HTERT RPE-1 (cell line): Measurements from ENCODE around the gene COL4A2.

Experiments used
- in situ Hi-C: fragments of 300-500 bp; cut with MboI; formaldehyde crosslinking; loops from 4 replicates; pipeline ENCODE4 v1.14.3; 2020; ENCODE audit warnings: low sequenced_read_pairs

COL4A2 gene

DNA sequence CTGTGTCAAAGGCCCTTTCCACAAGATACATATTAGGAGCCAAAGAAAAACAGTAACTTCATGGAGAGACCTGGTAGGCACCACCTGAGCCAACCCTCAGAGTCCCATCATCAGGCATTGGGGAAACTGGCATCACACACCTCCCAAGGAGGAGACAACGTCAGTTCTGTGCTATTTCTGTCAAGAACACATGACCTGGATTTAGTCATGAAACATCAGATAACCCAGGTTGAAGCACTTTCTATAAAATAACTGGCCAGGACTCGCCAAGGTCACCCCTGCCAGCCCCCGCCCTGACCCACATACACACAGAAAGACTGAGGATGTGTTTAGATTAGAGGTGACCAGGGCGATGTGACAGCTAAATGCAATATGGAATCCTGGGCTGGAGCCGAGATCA is 35.8 kb upstream of the COL4A2 start:
- in situ Hi-C loops = no loop called here

DNA sequence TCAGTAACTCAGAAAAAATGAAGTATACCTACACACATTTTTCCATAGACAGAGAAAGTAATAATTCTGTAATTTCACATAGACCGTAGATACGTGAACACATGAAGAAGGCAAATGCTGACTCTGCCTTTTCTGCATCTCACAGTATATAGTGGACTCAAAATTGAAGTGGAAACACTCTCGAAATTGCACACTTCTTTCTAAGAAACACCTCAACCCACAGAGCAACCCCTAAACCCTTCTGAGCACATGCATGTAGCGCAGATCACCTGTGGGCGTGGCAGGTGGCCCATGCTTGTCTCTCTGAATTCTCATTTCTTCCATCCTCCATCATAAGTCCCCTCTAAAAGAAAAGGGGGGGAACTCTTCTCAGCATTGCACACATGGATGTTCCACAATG is 34.9 kb upstream of the COL4A2 start:
- in situ Hi-C loops = no loop called here

DNA sequence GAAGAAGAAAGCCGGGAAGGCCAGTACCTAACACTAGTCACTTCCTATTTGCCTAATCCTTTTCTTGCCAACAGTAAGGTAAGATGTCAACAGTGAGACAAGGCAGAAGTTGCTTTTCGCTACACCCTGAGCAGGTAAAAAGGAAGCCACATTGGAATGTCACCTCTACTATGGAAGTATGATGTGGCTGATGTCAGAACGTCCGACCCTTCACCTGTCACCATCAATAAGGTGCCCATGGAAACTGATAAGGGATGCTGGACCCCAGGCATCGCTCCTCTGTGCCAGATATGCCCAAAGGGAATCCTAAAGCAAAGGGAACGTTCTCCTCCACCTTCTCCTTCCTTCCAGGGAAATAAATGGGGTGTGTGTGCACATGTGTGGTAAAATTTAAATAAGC is 34.4 kb upstream of the COL4A2 start:
- in situ Hi-C loops = no loop called here

DNA sequence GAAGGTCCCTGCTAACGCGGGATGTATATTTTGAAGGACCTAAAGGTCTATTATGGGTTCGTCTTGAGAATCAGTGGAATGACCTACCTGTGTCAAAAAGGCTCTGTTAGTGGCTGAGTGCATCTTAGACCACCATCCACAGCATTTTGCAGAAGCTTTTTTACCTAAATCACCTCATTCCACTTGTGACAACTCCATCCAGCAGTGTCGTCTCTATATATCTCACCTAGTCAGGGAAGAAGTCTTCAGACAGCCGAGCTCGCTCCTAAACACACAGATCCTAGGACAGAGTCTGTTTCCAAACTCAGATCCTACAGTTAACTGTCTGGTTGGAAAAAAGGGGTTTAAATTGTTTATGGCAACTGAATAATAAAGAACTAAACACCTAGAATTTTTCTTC is 33.8 kb upstream of the COL4A2 start:
- in situ Hi-C loops = no loop called here

DNA sequence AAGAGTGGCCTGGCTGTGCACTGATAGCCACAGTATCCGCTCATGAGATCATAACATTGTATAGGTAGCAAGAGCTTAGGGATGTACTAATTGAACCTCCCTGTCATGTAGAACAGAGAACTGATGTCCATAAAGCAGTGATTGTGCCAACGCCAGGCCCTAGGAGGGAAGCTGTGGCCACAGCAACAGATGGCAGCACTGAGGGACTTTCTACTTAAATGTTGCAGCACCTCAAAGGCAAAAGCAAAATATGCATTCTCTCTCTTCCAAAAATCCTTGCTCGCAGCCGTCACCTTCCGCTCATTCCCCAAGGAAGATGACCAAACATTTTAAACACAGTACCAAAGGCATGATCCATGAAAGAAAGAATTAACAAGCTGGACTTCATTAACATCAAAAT is 32.4 kb upstream of the COL4A2 start:
- in situ Hi-C loops = no loop called here

DNA sequence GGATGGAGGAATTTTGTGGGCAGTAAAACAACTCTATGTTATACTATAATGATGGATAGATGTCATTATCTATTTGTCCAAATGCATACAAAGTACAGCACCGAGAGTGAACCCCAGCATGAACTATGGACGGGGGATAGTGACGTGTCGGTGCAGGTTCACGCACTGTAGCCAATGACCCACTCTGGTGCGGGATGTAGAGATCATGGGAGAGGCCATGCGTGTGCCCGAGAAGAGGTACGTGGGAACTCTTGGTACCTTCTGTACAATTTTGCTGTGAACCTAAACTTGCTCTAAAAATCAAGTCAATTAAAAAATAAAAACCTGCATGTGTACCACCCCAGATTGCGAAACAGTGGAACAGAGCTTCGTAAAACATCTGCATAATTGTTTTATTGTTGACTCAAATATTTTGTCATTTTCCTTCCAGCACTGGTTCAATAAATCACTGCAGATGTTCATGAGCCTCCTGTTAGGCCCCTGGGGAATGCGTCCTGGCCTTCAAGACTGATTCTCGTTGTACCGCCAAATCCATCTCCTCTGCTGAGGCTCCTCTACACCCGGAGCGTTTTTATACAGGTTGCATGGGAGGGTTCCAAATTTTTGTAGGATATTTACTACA is 31.0 kb upstream of the COL4A2 start:
- in situ Hi-C loops = no loop called here

DNA sequence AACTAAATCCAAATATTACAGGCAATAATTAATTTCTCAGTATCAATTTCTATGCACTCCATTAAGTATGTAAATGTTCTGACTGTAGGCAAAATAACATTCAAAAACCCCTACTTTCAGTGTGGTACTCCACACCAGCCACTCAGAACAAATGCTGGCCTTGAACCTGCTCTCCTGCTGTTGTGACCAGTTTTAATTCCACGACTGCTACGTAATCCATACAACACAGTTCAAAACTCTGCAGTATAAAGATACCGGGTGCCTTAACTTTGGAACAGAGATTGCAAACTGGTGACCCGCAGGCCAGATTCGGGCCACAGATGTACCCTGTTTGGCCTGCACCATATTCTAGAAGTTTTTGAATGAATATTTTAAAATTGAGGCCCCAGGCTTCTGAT is 30.5 kb upstream of the COL4A2 start:
- in situ Hi-C loops = no loop called here

DNA sequence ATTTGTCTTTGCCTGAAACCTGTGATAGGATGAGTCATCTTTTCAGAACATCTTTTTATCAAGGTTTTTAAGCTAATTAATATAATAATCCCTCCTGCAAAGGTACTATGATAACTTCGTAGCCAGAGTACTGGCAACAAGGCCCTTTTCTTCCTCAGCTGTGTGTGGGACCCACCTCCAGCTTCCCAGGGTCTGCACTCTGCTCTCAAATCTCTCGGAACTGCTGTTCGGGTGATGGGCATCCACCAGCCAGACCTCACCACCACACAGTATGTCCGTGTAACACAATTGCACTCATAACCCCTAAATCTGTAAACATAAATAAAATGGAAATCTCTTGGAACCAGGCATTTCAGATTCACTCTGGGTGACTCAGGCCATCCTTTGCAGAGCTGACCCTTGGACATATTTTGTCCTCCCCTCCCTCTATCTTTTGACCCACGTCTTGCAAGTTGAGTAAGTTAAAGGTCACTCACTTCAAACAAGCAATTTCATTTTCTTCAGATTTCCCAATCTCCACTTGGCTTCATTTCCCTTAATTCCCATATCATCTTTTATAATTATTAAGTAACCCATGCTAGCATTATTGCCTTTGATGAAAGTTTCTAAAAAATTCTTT is 29.6 kb upstream of the COL4A2 start:
- in situ Hi-C loops = no loop called here

DNA sequence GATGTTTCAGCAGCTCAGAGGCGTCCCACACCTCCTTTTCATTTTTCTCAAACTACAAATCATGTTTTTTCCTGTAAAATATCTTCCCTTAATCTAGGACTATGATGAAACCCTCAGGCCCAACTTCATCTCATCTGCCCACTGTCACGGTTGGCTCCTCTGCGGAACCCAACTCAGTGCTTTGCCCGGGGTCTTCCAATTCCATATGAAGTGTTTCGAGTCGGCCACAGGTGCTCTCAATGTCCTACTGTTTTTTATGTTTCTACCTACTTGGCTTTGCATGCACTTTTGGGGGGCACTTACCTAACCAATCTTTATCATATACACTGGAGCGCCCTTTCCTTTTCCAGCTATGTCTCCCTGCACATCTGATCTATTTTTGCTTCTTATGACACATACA is 28.2 kb upstream of the COL4A2 start:
- in situ Hi-C loops = no loop called here

DNA sequence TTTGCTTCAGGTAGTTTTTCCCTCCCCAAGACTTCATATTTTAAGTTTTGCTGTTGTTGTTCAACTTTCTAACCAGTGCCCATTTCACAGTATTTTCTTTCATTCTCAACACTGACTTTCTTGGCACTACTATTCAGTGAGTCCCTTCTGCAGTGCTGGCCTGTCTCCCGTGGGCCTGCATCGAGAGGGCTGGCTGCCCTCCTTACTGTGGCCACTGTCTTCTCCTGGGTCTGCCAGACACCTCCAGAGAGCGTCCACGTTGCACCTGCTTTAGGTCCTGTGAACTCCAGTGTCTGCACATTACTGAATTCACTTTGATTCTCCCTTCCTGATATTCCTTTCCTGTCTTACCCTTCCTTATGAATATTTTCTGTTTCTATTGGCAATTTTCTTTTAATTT is 27.4 kb upstream of the COL4A2 start:
- in situ Hi-C loops = no loop called here

DNA sequence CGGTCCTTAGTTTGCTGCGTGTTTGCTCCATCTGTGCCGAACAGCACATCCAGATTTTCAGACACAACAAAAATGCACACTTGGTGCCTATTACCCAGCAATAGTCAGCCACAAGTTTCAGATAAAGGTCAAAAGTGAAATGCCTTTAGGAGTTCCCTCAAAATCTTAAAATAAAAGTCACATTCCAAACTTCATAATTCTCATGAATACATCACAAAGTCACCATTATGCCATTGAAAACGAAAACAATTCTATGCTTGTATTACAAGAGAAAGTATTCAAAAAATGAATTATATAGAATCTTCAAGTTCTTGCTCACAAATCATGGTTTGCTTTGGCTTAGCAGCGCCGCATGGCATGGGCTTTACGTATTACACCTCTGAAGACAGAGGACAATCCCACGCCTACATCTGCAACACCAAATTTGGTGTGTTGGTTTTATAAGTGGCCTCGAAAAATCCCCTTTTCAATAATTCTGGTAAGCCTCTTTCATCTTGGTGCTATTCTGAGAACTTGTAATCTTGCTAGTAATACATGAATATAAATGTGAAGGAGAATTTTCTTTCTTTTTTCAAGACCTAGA is 26.8 kb upstream of the COL4A2 start:
- in situ Hi-C loops = no loop called here

DNA sequence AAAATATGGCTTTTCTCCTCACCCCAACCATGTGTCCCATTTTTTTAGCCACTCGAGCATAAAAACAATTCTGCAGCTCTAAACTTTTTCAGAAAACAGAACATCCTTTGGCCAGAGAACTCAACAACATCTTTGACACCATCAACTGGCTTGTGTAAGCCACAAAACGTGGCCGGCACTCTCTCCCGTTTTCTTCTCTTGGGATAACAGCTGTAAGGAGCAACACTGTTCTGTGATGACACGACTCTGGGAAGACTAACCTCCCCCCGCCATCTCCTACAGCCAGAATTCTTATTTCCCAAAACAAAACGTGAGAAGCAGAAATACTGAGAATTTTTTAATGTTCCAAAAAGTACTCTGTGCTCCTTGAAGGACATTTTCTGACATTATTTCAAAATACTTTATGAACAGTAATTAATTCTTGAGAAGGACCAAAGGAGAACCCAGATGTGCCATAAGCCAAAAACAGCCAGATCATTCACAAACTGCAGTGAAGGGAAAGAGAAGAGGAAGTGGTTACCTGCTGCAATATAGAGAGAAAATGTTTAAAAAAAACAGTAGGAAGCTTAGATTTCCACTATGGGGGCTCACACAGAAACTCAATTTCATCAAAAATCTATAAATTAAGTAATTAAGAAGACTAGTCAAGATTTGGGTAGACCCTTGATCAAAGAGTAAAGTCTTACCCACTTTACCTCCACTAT is 25.9 kb upstream of the COL4A2 start:
- in situ Hi-C loops = no loop called here

DNA sequence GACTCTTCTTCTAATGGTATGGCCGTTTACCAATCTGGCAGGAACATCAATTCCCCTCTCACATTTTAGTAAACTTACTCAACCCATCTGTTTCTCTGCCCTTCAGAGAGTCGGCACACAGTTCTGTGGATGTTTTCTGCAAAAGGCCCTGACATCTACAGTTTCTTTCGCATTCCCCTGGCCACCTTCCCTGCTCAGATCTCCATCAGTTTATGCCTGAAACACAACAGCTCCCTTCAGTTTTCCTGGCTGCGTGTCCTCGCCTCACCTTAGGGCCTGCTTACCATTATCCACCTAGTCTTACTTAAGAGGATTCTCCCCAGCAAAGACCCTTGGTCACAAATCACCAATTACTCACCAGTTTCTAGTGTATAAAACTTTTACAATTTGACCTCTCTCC is 25.3 kb upstream of the COL4A2 start:
- in situ Hi-C loops = no loop called here

DNA sequence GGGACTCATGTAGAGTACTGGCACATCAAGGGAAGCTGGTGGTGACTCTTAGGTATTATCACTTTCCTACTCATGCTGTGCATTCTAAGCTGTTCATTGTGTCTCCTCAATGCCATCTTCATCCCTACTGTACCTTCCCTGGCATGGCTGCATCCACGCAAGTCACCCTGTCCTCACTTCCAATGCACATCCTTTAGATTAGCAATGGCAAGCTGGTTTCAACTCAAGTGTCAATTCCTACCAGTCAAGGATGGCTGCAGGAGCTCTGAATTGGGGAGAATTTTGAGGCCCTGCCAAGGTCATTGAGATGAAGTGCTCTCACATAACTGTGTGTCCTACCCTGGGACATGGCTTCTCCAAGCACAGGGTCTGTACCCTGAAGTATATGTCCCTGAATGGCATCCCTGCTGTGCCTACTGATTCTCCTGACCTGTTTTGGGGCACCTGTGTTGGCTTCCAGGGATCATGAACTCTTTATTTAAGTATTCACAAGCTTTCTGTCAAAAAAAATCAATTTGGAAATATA is 24.7 kb upstream of the COL4A2 start:
- in situ Hi-C loops = no loop called here

DNA sequence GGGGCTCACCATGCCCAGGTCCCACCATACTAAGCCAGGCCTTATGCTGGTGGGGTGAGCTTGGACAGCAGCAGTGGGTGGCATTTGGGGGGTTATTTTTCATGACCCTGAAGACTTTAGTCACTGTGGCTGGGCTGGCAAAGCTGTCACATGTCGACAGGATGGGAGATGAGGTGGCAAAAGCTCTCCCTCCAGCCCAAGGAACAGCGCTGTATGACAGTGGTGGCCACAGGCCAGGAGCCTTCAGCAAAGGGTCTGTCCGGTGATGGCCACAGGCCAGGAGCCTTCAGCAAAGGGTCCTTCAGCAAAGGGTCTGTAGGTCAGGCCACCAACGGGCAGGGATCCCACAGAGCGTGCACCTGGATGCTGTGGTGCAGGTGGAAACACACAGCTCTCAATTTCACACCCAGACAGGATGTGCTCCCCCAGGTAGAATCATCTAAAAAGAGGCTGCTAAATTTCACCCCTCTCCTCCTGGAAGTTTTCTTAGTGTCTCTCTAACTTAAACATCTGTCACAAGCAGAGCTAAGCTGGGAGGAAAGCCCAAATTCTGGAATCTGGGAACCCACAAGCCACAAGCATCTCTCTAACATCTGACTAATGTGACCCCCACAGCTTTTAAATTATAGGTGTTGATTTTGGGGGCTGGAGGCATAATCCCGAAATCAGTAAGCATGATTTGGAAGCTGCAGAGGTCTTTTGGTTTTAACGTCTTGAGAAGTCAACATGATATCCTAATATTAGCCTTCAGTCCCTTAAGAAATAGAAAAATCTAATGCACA is 23.2 kb upstream of the COL4A2 start:
- in situ Hi-C loops = no loop called here

DNA sequence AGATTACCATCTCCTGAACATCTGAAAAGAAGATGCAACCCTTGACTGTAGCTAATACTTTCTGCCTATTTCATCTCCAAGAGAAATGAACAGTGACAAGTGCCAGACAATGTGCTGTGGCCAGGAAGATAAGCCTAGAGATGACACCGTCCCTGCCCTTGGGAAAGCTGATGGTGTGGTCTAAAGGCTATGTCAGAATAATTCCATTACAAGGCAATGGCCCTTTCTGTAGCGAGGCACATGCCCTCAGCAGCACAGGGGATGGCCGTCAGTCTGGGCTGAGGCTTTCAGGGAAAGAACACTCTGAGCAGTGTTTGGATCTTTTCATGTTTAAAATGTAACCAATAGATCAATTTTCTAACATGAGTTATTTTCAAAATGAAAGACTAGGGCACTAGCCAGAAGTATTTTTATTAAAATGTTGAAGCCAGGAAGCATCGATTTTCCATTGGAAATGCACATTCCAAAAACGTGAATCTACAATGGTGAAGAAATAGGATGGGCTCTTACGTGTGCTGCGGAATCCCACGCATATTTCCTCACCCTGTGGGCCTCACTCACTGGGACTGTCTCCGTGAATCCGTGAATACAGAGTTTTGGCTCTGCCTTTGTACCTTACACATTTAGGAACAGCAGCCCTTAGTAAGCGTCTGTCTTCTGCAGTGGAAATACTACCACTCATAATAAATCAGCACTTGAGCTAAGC is 22.2 kb upstream of the COL4A2 start:
- in situ Hi-C loops = no loop called here

DNA sequence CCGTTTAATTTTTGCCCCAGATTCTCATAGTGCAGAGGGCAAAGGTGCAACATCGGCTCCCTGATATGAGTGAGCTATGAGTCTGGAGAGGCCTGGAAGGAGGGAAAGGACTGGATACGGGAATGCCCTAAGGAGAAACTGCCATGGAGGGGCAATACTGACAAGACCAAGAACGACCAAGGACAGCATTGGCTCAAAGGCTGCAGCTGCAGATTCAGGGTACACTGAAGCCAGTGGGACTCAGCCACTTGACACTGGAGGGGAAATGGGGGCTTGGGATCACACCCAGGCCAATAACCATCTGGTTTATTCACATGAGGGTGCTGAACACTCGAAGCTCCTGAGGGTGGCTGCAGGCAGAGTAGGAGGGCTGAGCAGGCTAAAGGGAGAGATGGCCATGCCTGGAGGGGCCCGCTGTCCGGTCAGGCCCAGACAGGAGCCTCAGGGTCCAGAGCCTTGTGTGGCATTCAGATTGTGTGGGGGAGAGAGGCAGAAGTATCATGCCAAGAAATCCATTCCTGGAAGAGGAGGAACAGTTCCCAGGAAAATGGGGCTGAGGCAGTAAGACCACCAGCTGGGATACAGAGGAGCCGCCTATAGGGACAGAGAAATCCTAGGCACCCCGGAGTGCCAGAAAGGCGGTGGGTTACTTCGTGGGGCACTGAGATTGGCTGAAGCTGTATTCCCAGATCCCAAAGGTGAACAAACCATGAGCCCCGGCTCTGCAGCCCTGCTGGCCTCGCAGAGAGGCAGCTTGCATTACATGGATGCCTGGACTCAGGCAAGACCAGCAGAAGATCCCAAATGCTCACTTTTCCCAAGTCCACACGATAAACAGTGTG is 20.9 kb upstream of the COL4A2 start:
- in situ Hi-C loops = no loop called here

DNA sequence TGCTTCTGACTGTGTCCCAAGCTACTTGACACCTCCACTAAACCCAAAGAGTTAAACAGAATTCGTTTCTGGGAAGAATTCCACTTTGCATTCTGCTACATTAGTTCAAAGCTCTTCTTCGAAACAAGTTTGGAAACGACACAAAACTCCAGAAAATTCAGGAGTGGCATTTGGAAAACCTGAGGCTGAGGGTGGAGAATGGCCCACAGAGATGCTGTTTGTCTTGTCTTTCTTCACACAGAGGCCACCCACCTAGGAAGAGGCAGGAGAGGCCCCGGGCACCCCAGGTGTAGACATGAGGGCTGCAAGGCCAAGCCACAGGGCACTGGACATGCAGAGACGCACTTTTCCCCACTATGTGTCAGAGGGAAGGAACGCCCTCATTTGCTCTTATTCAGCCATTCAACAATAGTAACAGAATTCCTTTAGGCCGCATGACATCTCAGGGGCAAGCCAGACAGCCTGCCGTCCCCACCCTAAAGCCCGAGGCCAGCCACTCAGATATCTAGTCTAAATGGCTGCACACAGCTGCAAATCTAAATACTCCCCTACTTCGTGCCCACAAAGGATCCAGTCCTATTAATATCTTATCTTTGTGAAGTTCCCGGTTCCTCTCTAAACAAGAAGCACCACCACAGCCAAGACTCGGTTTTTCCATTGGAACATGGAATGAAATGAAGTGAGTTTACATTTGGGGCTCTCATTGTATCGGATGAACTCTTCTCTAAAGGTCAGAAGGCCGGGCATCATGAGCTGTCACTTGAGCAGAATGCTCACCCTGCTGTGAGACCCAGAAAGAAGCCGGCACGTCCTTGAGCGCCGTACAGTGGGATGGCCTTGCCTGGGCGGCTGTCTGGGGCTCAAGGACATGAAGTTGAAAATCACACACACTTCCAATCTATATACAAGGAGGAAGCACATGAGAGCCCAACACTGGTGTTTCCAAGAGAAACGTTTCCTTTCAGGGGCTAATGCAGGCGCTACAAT is 20.0 kb upstream of the COL4A2 start:
- in situ Hi-C loops = no loop called here
